T-cell (primary cell): Measurements from ENCODE around the gene ISLR. TPM values are rescaled to one million over a fixed set of nuclear protein-coding genes. Genes with fewer than 3 reads are reported as not detected.
"Not testable (repeated sequence)": the region's sequence is repeated elsewhere in the genome, so short reads cannot be mapped to it uniquely, and the experiment has no call there.

Experiments used
- ATAC-seq, 4 experiments: fragments of 200-7000 bp in 3 of 4; fragments of 150-1000 bp in 1 of 4; cut with Tn5 transposase; replicated peaks in 1 of 4; 1 replicate in 3 of 4; 2 replicates in 1 of 4; pipeline ENCODE4 v1.10.0; 2021; ENCODE audit warnings: moderate library complexity in 3 of 4, mild to moderate bottlenecking in 2 of 4, moderate number of reproducible peaks in 1 of 4
- CTCF ChIA-PET, 2 donors: fragments of 300-600 bp; sonication (Branson Sonifier 250); formaldehyde crosslinking; loops; one replicate each; lab custom pipeline; 2022; ENCODE audit warnings: antibody characterized with exemption in 2 of 2; lab: Charles Lee
- POLR2A ChIA-PET, 2 donors: fragments of 300-600 bp; sonication (Branson Sonifier 250); formaldehyde crosslinking; loops; one replicate each; lab custom pipeline; 2022; ENCODE audit warnings: antibody characterized with exemption in 2 of 2; lab: Charles Lee
- DNase-seq, 35 experiments: peaks; one replicate each; pipeline versions ENCODE4 v3.0.0 to v3.0.0-alpha.2; 2013 to 2023
- H3K27ac ChIP-seq: one replicate; pipeline ENCODE4 v1.5.1; 2013; ENCODE audit warnings: low read length
- H3K27me3 ChIP-seq, 2 experiments: replicated peaks in 1 of 2; 1 replicate in 1 of 2; 2 replicates in 1 of 2; pipeline versions ENCODE4 v1.6.1 to v1.7.0; 2013; ENCODE audit warnings: low read length in 1 of 2, mixed read lengths in 1 of 2; ENCODE audit not compliant: control insufficient read depth in 2 of 2, insufficient read depth in 2 of 2; ENCODE audit errors: extremely low read depth in 1 of 2
- H3K36me3 ChIP-seq, 2 donors: 1 replicate in 1 of 2; 2 replicates in 1 of 2; pipeline versions ENCODE4 v1.6.1 to v1.7.0; 2013; ENCODE audit warnings: low read length in 1 of 2; ENCODE audit not compliant: control insufficient read depth in 2 of 2, insufficient read depth in 1 of 2; ENCODE audit errors: extremely low read depth in 1 of 2
- H3K4me1 ChIP-seq, 2 experiments: 1 replicate in 1 of 2; 2 replicates in 1 of 2; pipeline versions ENCODE4 v1.6.1 to v1.7.0; 2013; ENCODE audit warnings: low read length in 2 of 2, mixed read lengths in 1 of 2; ENCODE audit not compliant: insufficient read depth in 2 of 2, control insufficient read depth in 1 of 2; ENCODE audit errors: extremely low read depth in 1 of 2
- H3K4me3 ChIP-seq, 2 donors: 1 replicate in 1 of 2; 2 replicates in 1 of 2; pipeline versions ENCODE4 v1.5.1 to v1.7.0; 2013; ENCODE audit warnings: mild to moderate bottlenecking in 2 of 2, low read length in 1 of 2, moderate library complexity in 1 of 2; ENCODE audit not compliant: control insufficient read depth in 1 of 2; ENCODE audit errors: extremely low read depth in 1 of 2
- H3K9me3 ChIP-seq: 2 replicates; pipeline ENCODE4 v1.7.0; 2013
- H3K27ac Mint-ChIP-seq, 2 donors: one replicate each; pipeline ENCODE4 v1.8.0; 2020 to 2021; ENCODE audit warnings: mild to moderate bottlenecking in 2 of 2, mixed read lengths in 2 of 2
- H3K27me3 Mint-ChIP-seq, 2 donors: one replicate each; pipeline ENCODE4 v1.8.0; 2021 to 2022; ENCODE audit warnings: mixed read lengths in 2 of 2
- H3K36me3 Mint-ChIP-seq: one replicate; pipeline ENCODE4 v1.8.0; 2021; ENCODE audit warnings: mixed read lengths
- H3K4me1 Mint-ChIP-seq, 3 donors: one replicate each; pipeline ENCODE4 v1.8.0; 2020 to 2022; ENCODE audit warnings: mixed read lengths in 3 of 3, mild to moderate bottlenecking in 1 of 3
- H3K4me3 Mint-ChIP-seq, 3 donors: one replicate each; pipeline ENCODE4 v1.8.0; 2020 to 2022; ENCODE audit warnings: mild to moderate bottlenecking in 3 of 3, mixed read lengths in 3 of 3, moderate library complexity in 3 of 3
- H3K9me3 Mint-ChIP-seq, 3 donors: one replicate each; pipeline ENCODE4 v1.8.0; 2020 to 2022; ENCODE audit warnings: mixed read lengths in 3 of 3
- WGBS: methylation state at CpG from one replicate; pipeline ENCODE4 v1.1.5; 2013; ENCODE audit warnings: missing lambda C conversion rate; ENCODE audit not compliant: insufficient coverage; 5-methylcytosine and 5-hydroxymethylcytosine counted together
- total RNA-seq, 35 experiments: library from RNA in 6 of 35; stranded (reverse) in 6 of 35; fragments of 120-200 nt in 1 of 35; gene quantifications; one replicate each; pipeline versions ENCODE4 v1.2.1 to v1.2.4 and lab custom pipeline; 2013 to 2026

ISLR gene
- total RNA-seq, 5 donors from 2014 or later (not counting 1 experiment from before 2014, with no cell fraction given): 0.12 TPM; not detected in 4

GRCh38 chr15:74159773-74160172, 13.7 kb upstream of the ISLR start:
- no peaks in the 10 kb centered on the region for H3K9me3 ChIP-seq
- Mint-ChIP-seq H3K4me3 (no peak overlapping the region), H3K4me1 (peaks cover 0 to 5% (median 4%) of the 10 kb centered on the region in 3 donors), H3K27ac (no peak overlapping the region), H3K9me3 (no peaks in the 10 kb centered on the region), H3K27me3 (peaks cover 32 to 36% of the 10 kb centered on the region in 2 donors), H3K36me3 (no peaks in the 10 kb centered on the region)
- ChIA-PET CTCF (no interaction called here), POLR2A (no interaction called here)
- H3K4me3 ChIP-seq: no peak overlapping the region
- DNase-seq (no peak), ATAC-seq (no peak)
- H3K27ac ChIP-seq: no peak overlapping the region
- WGBS: no CpG with 5 or more reads among the region's 1 CpG
- H3K36me3 ChIP-seq: no peaks in the 10 kb centered on the region
- H3K4me1 ChIP-seq: peaks cover 0 to 4% of the 10 kb centered on the region in 2 experiments
- peaks cover 0 to 23% of the 10 kb centered on the region in 2 experiments for H3K27me3 ChIP-seq

DNA sequence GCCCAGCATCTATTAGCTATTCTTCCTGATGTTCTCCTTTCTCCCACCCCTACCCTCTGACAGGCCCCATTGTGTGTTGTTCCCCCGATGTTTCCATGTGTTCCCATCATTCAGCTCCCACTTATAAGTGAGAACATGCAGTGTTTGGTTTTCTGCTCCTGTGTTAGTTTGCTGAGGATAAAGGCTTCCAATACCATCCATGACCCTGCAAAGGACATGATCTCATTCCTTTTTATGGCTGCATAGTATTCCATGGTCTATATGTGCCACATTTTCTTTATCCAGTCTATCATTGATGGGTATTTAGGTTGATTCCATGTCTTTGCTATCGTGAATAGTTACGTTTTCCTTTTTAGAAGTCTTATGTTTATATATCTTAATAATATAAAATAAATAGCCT, 13.1 kb upstream of the ISLR start:
- CTCF ChIA-PET, POLR2A ChIA-PET, H3K4me3 Mint-ChIP-seq, ATAC-seq, DNase-seq, H3K9me3 ChIP-seq, H3K27ac Mint-ChIP-seq, H3K4me1 ChIP-seq, H3K9me3 Mint-ChIP-seq, H3K27ac ChIP-seq, H3K36me3 ChIP-seq, H3K4me3 ChIP-seq, H3K36me3 Mint-ChIP-seq, H3K4me1 Mint-ChIP-seq: not testable (repeated sequence)
- peaks cover 27 to 34% of the 10 kb centered on the region in 2 donors for H3K27me3 Mint-ChIP-seq
- no CpG with 5 or more reads among the region's 3 CpGs for WGBS
- peaks cover 0 to 18% of the 10 kb centered on the region in 2 experiments for H3K27me3 ChIP-seq

GRCh38 chr15:74162195-74162536, 11.3 kb upstream of the ISLR start:
- CTCF ChIA-PET: interaction anchor here in 1 of 2 donors (0.6 kb wide), 2 partner anchors 326 to 899 kb away, joined by 4 to 6 read pairs; no protein-coding TSS in a partner anchor
- H3K9me3 ChIP-seq, H3K36me3 ChIP-seq, H3K27ac ChIP-seq, POLR2A ChIA-PET, H3K4me1 ChIP-seq, H3K4me3 ChIP-seq, H3K27ac Mint-ChIP-seq, H3K9me3 Mint-ChIP-seq, DNase-seq, H3K4me1 Mint-ChIP-seq, H3K36me3 Mint-ChIP-seq, ATAC-seq, H3K4me3 Mint-ChIP-seq: not testable (repeated sequence)
- peaks cover 23 to 34% of the 10 kb centered on the region in 2 donors for H3K27me3 Mint-ChIP-seq
- H3K27me3 ChIP-seq: peaks cover 0 to 15% of the 10 kb centered on the region in 2 experiments
- WGBS: no CpG with 5 or more reads among the region's 3 CpGs

- WGBS: no CpG with 5 or more reads among the region's 1 CpG
- no peak for DNase-seq
- peaks cover 0 to 4% (median 0%) of the 10 kb centered on the region in 3 donors for H3K9me3 Mint-ChIP-seq
- no peaks in the 10 kb centered on the region for H3K4me1 Mint-ChIP-seq
- Histone ChIP-seq H3K27me3 (peaks cover 0 to 17% of the 10 kb centered on the region in 2 experiments), H3K4me1 (no peaks in the 10 kb centered on the region), H3K27ac (no peak overlapping the region), H3K9me3 (no peaks in the 10 kb centered on the region), H3K4me3 (no peak overlapping the region), H3K36me3 (no peaks in the 10 kb centered on the region)
- no peak for ATAC-seq
- H3K27ac Mint-ChIP-seq: no peak overlapping the region
- peaks cover 32 to 37% of the 10 kb centered on the region in 2 donors for H3K27me3 Mint-ChIP-seq
- no peaks in the 10 kb centered on the region for H3K36me3 Mint-ChIP-seq
- ChIA-PET CTCF (no interaction called here), POLR2A (no interaction called here)
- H3K4me3 Mint-ChIP-seq: no peak overlapping the region
These were observed 8.0 kb upstream of the ISLR start for GRCh38 chr15:74165461-74165860.

DNA sequence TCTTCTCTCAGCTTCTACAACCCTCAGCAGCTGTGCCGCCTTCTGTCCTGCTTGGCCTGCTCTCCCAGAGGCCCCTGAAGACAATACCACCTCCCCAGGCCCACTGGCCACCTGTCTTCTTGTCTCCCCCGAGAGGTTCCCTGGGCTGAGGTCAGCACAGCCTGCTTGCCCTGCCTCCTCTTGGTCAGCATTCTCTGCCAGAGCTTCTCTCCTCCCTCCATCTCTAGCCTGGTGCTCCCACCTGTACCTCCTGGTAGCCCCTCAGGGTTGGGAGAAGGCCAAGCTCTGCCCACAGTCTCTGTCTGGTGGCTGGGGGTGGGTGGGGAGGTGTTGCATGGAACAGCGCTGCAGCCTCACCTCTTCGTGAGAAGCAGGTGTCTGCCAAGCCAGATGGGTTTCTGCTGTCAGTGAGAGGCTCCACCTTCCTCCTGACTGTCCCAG, 5.6 kb upstream of the ISLR start:
- POLR2A ChIA-PET: no interaction called here
- Mint-ChIP-seq H3K27me3 (peaks cover 23 to 26% of the 10 kb centered on the region in 2 donors), H3K4me1 (no peaks in the 10 kb centered on the region), H3K4me3 (no peak overlapping the region), H3K27ac (no peak overlapping the region), H3K9me3 (peaks cover 0 to 4% (median 0%) of the 10 kb centered on the region in 3 donors), H3K36me3 (no peaks in the 10 kb centered on the region)
- CTCF ChIA-PET: no interaction called here
- Histone ChIP-seq H3K9me3 (no peaks in the 10 kb centered on the region), H3K27me3 (peaks cover 0 to 9% of the 10 kb centered on the region in 2 experiments), H3K4me1 (no peaks in the 10 kb centered on the region), H3K36me3 (no peaks in the 10 kb centered on the region), H3K27ac (no peak overlapping the region), H3K4me3 (no peak overlapping the region)
- WGBS: 35% methylated on average over 2 of the region's 4 CpGs
- DNase-seq: no peak
- no peak for ATAC-seq

DNA sequence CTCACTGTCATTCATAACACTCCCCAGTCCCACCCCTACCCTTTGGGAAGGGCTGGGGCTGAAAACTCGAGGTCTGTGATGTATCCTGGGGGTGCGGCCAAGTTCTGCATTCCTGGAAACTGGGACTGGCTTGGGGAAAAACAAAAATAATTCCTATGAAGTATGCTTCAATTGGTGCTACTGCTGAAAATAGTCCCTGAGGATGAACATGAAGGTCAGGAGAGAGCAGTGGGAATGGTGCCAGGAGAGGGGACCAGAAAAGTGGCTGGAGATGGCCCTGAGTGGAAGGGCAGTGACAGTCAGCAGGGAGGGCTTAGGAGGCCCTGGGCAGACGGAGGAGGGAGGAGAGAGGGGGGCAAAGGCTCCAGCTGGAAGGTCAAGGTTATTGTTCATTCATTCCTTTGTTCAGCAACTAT, 4.8 kb upstream of the ISLR start:
- peaks cover 0 to 4% (median 0%) of the 10 kb centered on the region in 3 donors for H3K9me3 Mint-ChIP-seq
- H3K36me3 Mint-ChIP-seq: no peaks in the 10 kb centered on the region
- POLR2A ChIA-PET: no interaction called here
- no peaks in the 10 kb centered on the region for H3K4me1 Mint-ChIP-seq
- H3K36me3 ChIP-seq: no peaks in the 10 kb centered on the region
- CTCF ChIA-PET: no interaction called here
- no peak overlapping the region for H3K27ac Mint-ChIP-seq
- ATAC-seq (no peak), DNase-seq (no peak)
- H3K27ac ChIP-seq: no peak overlapping the region
- H3K27me3 ChIP-seq: peaks cover 0 to 5% of the 10 kb centered on the region in 2 experiments
- no peak overlapping the region for H3K4me3 ChIP-seq
- H3K4me3 Mint-ChIP-seq: no peak overlapping the region
- no CpG with 5 or more reads among the region's 3 CpGs for WGBS
- no peaks in the 10 kb centered on the region for H3K9me3 ChIP-seq
- peaks cover 18 to 19% of the 10 kb centered on the region in 2 donors for H3K27me3 Mint-ChIP-seq
- H3K4me1 ChIP-seq: no peaks in the 10 kb centered on the region
